PFSK-1 (cell line): Measurements from ENCODE around the gene TGIF1.

Source experiments
- FOXP2 ChIP-seq: optimal IDR thresholded peaks from 2 replicates; pipeline ENCODE3; 2011; ENCODE audit warnings: borderline replicate concordance, control low read depth, inconsistent platforms; ENCODE audit not compliant: insufficient read depth; ENCODE audit errors: extremely low read length, extremely low read depth
- POLR2AphosphoS5 ChIP-seq: IDR thresholded peaks from 2 replicates; pipeline ENCODE4 v1.6.1; 2012; ENCODE audit warnings: low read depth, mild to moderate bottlenecking, control low read depth, low read length, moderate library complexity
- SIN3A ChIP-seq: IDR thresholded peaks from 2 replicates; pipeline ENCODE4 v1.6.1; 2012; ENCODE audit warnings: mild to moderate bottlenecking, low read length, moderate library complexity, borderline replicate concordance; ENCODE audit not compliant: insufficient read depth
- TAF1 ChIP-seq: IDR thresholded peaks from 2 replicates; pipeline ENCODE4 v1.6.1; 2012; ENCODE audit warnings: low read length, control low read depth, borderline replicate concordance; ENCODE audit not compliant: insufficient read depth
- TF ChIP-seq, protein P1 (sequence below), 2 experiments: IDR thresholded peaks; 2 replicates each; pipeline versions ENCODE4 v1.6.1 to v1.8.0; 2011 to 2012; ENCODE audit warnings: low read depth in 2 of 2, low read length in 2 of 2, control low read depth in 1 of 2, inconsistent platforms in 1 of 2, mild to moderate bottlenecking in 1 of 2, moderate library complexity in 1 of 2; ENCODE audit not compliant: insufficient read depth in 1 of 2

The TGIF1 gene

DNA sequence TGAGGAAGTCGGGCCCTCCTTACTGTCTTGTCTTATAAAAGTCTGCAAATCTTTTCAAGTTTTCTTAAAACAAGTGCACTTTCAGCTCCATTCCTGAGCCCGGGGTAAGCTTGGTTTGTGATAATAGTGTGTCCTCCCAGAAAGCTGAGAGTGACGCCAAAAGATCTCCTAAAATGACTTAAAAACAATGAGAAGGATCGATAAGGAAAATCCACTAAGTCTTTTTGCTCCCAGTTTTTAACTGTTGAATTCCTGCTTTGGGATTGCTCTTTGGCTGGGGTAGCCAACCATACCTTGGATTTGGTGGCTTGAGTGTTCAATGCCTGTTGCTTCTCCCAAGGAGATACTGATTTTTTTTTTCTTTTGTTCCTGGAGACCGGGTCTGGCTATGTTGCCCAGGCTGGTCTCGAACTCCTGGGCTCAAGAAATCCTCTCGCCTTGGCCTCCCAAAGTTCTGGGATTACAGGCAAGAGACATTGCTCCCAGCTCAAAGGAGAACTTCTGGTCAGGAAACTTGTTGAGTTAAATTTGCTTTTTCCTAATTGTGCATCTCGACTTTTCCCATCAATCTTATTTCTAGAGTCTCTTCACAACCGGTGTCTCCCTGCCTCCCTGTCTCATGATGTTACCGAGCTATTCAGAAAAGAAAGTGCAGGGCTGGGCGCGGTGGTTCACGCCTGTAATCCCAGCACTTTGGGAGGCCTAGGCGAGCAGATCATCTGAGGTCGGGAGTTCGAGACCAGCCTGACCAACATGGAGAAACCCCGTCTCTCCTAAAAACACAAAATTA, 3.0 kb downstream of the TGIF1 start:
- TF ChIP-seq, protein P1, sequence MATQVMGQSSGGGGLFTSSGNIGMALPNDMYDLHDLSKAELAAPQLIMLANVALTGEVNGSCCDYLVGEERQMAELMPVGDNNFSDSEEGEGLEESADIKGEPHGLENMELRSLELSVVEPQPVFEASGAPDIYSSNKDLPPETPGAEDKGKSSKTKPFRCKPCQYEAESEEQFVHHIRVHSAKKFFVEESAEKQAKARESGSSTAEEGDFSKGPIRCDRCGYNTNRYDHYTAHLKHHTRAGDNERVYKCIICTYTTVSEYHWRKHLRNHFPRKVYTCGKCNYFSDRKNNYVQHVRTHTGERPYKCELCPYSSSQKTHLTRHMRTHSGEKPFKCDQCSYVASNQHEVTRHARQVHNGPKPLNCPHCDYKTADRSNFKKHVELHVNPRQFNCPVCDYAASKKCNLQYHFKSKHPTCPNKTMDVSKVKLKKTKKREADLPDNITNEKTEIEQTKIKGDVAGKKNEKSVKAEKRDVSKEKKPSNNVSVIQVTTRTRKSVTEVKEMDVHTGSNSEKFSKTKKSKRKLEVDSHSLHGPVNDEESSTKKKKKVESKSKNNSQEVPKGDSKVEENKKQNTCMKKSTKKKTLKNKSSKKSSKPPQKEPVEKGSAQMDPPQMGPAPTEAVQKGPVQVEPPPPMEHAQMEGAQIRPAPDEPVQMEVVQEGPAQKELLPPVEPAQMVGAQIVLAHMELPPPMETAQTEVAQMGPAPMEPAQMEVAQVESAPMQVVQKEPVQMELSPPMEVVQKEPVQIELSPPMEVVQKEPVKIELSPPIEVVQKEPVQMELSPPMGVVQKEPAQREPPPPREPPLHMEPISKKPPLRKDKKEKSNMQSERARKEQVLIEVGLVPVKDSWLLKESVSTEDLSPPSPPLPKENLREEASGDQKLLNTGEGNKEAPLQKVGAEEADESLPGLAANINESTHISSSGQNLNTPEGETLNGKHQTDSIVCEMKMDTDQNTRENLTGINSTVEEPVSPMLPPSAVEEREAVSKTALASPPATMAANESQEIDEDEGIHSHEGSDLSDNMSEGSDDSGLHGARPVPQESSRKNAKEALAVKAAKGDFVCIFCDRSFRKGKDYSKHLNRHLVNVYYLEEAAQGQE (IDR thresholded peaks at IDR 0.05; ENCODE audit: insufficient read depth in 1 of 2, low read depth in 2 of 2, low read length in 2 of 2) = no peak
- TF ChIP-seq TAF1 (no peak), POLR2AphosphoS5 (no peak; the same call in 1 of the 2 replicates), FOXP2 (no peak), SIN3A (no peak)

DNA sequence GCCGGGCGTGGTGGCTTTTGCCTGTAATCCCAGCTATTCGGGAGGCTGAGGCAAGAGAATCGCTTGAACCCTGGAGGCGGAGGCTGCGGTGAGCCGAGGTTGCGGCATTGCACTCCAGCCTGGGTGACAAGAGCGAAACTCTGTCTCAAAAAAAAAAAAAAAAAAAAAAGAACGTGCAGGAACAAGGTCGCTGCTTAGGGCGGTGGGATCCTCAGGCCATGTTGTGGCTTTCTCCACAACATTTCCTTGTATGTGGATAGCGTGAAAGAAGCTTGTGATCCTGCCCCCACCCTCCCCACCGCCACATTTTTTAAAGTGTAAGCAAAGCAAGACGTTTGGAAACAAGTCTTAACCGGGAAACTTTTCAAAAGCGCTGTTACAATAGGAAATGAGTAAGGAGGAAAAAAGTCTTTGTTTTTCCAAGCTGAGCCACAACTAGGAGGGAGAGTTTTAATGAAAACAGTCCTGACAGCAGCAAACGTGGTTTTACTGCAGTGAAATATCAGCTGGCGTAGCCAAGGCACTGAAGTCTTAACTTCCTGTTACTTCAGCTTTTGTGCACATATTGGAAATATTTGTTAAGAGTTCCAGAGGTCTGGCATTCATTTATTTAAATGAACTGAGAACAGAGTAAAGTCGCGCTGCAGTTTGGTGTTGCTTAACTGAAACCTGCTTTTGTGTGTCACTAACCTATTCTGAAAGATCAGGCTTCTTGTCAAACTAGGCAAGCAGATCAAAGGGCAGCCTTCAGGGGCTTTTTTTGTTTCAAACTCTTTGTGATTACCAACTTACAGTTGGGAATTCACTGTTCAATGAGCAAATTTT, 3.8 kb downstream of the TGIF1 start:
- no peak for TF ChIP-seq TAF1
- peak; percentile 100 for TF ChIP-seq SIN3A
- no peak; the same call in 1 of the 2 replicates for TF ChIP-seq POLR2AphosphoS5
- TF ChIP-seq, protein P1 (IDR thresholded peaks at IDR 0.05; ENCODE audit: insufficient read depth in 1 of 2, low read depth in 2 of 2, low read length in 2 of 2) = no peak

DNA sequence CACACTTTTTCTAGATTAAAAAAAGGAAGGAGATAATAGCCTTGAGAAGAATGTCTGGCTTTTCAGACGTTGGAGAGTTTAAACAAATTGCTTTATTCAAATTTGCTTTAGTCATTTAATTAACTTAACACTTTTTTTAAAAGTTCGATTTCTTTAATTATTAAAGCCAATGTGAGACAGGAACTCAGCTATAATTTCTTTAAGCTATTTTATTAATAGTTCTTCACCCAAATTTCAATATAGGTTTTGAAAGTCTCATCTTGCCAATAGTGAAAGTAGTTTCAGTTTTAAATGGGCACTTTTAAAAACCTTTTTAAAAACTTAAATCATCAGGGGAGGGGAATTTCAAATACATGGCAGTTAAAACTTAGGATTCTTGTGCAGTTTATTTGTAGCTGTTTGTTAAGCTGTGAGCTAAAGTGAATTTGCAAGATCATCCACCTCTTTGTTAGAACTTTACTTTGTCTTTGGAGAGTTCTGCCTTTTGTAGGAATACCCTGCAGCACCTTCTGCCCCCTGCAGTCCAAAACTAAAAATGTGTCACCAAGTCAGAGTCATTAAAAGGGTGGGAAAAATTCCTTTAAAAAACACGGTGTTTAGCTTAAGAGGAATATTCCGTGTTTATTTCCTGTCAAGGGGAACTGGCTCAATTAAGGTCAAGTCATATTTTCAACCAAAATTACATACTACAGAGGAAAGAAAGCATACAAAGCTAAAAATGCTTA, 4.6 kb downstream of the TGIF1 start:
- 0 out of 2 replicates have a peak, but pooled peaks have one; percentile 34 for TF ChIP-seq SIN3A
- TF ChIP-seq, protein P1 (IDR thresholded peaks at IDR 0.05; ENCODE audit: insufficient read depth in 1 of 2, low read depth in 2 of 2, low read length in 2 of 2) = no peak
- TF ChIP-seq TAF1 = no peak
- TF ChIP-seq POLR2AphosphoS5 = no peak
- no peak for TF ChIP-seq FOXP2

DNA sequence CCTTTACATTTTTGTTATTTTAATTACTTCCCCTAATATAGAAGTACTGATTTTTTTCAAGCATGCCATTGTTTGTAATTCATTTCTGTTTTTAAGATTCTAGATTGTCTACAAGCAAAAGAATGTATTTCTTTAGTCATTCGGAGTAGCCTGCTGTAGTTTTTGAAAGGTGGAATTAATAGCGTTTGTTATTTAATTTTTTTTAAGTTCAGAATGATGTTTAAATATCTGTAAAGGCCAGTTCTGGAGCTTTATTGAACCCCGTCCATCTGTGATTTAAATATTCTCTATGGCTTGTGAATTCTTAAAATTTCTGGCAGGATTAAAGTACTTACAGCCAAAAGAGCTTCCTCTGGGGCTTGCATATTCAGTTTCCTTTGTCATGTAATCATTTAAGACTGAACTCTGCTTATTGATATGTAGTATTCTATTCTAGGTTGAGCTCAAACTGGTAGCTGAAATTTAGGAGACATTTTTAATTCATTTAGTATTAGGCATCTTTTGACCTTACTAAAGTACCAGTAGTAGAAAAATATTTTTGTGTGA, 5.2 kb downstream of the TGIF1 start:
- TF ChIP-seq POLR2AphosphoS5 = no peak
- TF ChIP-seq, protein P1 (IDR thresholded peaks at IDR 0.05; ENCODE audit: insufficient read depth in 1 of 2, low read depth in 2 of 2, low read length in 2 of 2) = no peak
